Left colon (tissue), 2 donors: ENCODE results near the gene FAM110D. TPM values are rescaled to one million over a fixed set of nuclear protein-coding genes. Genes with fewer than 3 reads are reported as not detected.

Experiments
- ATAC-seq: fragments of 200-7000 bp; cut with Tn5 transposase; one replicate; pipeline ENCODE4 v1.9.1; 2020; ENCODE audit warnings: mild to moderate bottlenecking, moderate library complexity
- DNase-seq, 2 donors: peaks; one replicate each; pipeline ENCODE4 v3.0.0-alpha.2; 2020
- intact Hi-C, 2 donors: fragments of 100-400 bp; cut with DNase I in 1 of 2; cut with micrococcal nuclease in 1 of 2; formaldehyde crosslinking; loops; one replicate each; pipeline versions ENCODE4 v1.11.2 to v1.14.0; 2022; cut with DNase I, micrococcal nuclease
- total RNA-seq, 2 donors: library from RNA; stranded (reverse); fragmentation: NEBNext Ultra II Directional; extraction: Animal tissue kit (Norgen Biotek cat#: 25700); gene quantifications; one replicate each; pipeline ENCODE4 v1.2.1, GENCODE V29; 2021
- donor health status: DM: no; HTN: no; CAD: no.
- donor health status: DM: yes; HTN: yes; CAD: no.

The FAM110D gene
- total RNA-seq, 2 donors from 2014 or later, result 0.85 to 1.0 TPM

DNA sequence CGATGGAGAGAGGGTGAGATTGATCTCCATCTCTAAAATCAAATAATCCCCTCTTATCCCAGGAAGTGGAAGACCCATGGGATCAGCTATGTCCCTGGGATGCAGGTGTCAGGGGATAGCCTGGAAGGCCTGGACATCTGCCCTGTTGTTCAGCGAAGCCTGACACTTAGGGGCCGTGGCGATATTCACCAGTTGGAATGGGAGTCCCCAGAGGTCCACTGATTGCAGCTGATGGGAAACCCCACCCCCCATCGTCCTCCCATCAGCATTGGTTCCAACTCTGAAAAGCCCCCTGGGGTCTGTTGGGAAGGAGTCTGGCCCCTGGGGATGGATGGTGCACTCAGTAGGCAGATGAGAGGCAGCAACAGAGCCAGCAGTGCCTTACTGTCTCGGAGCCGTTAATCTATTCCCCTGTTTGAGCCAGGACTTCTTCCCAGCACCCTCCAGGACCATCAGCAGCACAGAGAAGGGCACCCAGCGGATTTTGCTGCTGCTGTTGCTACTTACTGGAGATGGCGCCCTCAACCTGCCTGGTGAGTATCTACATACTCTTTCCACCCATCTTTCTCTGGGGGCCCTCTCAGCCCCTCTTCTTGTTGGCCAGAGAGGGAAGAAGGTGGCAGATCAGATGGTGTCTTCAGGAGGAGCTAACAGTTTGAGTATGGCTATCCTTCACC lies 44.9 kb downstream of the FAM110D start:
- intact Hi-C loops, result no loop called here

DNA sequence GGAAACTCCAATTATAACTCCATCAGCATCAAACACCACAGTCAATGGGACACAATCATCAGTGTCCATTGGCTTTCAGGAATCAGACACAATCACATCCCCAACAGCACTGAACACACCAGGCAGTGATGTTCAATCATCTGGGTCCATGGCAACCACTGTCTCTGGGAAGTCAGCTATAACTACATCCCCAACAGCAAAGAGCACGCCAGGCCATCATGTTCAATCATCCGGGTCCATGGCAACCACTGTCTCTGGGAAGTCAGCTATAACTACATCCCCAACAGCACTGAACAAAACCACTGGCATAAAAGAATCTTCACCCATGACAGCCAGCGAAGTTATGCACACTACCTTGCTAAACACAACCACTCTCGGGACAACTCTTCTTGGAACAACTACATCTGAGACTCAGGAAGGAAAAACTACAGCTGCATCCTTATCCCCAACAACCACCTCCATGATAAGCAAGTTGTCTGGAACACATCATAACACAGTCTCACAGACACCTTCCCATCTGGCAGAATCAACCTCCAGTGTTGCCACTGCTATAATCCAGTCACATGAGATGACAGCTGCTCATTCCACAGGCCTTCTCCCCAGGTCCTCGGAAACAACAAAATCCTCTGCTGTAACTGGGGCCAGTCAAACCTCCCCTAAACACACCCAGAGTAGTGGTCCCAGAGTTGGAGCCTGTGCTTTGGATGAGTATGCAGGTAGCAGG lies 51.4 kb downstream of the FAM110D start:
- intact Hi-C loops, result no loop called here

More for the DNA sequence above, 44.9 kb downstream of the FAM110D start:
- ATAC-seq (no peak), DNase-seq (no peak)

DNA sequence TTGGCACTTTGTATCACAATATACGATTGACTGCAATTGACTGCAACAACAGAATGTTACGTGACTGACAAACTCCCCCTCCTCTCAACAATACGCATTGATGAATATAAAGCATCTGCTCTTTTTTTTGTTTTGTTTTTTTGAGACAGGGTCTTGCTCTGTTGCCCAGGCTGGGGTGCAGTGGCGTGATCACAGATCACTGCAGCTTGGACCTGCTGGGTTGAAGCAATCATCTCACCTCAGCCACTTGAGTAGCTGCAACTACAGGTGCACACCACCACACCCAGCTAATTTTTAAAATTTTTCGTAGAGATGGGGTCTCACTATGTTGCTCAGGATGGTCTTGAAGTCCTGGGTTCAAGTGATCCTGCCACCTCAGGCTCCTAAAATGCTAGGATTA lies 53.8 kb downstream of the FAM110D start:
- DNase-seq (no peak), ATAC-seq (no peak)
- intact Hi-C loops, result no loop called here

More for the DNA sequence above, 51.4 kb downstream of the FAM110D start:
- DNase-seq (no peak), ATAC-seq (no peak)

DNA sequence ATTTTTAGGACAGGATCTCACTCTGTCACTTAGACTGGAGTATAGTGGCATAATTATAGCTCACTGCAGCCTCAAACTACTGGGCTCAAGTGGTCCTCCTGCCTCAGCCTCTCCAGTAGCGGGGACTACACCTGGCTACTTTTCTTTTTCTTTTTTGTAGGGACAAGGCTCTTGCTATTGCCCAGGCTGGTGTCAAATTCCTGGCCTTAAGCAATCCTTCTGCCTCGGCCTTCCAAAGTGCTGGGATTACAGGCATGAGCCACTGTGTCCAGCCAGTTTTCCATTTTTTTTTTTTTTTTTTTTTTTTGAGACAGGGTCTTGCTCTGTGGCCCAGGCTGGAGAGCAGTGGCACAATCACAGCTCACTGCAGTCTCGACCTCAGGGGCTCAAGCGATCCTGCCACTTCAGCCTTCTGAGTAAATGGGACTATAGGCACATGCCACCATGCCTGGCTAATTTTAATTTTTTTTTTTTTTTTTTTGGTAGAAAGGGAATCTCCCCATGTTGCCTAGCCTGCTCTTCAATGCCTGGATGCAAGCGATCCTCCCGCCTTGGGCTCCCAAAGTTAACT lies 54.5 kb downstream of the FAM110D start:
- no peak for ATAC-seq
- no peak for DNase-seq
- intact Hi-C loops, result no loop called here

Other genes with a start within 250 kb of the FAM110D start
- 10 to 100 TPM; 49.2 to 51.9 TPM for gene PAFAH2, start 161.0 kb upstream of the FAM110D start, total RNA-seq
- under 1 TPM in 1 of 2 donors, not detected in 1; 0.11 TPM for gene EXTL1, start 137.3 kb upstream of the FAM110D start, total RNA-seq
- under 1 TPM in 1 of 2 donors, not detected in 1; 0.22 TPM for gene SLC30A2, start 113.0 kb upstream of the FAM110D start, total RNA-seq
- under 1 TPM; 0.15 to 0.25 TPM for gene TRIM63, start 91.4 kb upstream of the FAM110D start, total RNA-seq
- gene PDIK1L, start 47.3 kb upstream of the FAM110D start, total RNA-seq, result 10 to 100 TPM; 15.5 to 15.9 TPM
- not detected for gene C1orf232, start 9.9 kb downstream of the FAM110D start, total RNA-seq
- 10 to 100 TPM; 17.6 to 21.2 TPM for gene ZNF593, start 10.8 kb downstream of the FAM110D start, total RNA-seq
- not detected for gene ZNF593OS, start 12.8 kb downstream of the FAM110D start, total RNA-seq
- gene CNKSR1, start 18.4 kb downstream of the FAM110D start, total RNA-seq, result 10 to 100 TPM; 37.3 to 45.6 TPM
- not detected for gene CATSPER4, start 31.5 kb downstream of the FAM110D start, total RNA-seq
- 10 to 100 TPM; 11.4 to 16.7 TPM for gene CEP85, start 75.1 kb downstream of the FAM110D start, total RNA-seq
- 100 to 1,000 TPM; 401 to 409 TPM for gene SH3BGRL3, start 121.0 kb downstream of the FAM110D start, total RNA-seq
- gene UBXN11, start 147.6 kb downstream of the FAM110D start, total RNA-seq, result 10 to 100 TPM in 1 of 2 donors, 1 to 10 TPM in 1; 10.0 to 13.4 TPM
- gene CD52, start 158.9 kb downstream of the FAM110D start, total RNA-seq, result 10 to 100 TPM in 1 of 2 donors, 1 to 10 TPM in 1; 5.7 to 12.9 TPM
- 10 to 100 TPM; 21.5 to 69.3 TPM for gene CRYBG2, start 195.1 kb downstream of the FAM110D start, total RNA-seq
- not detected for gene ZNF683, start 213.7 kb downstream of the FAM110D start, total RNA-seq